Activated naive CD8-positive, alpha-beta T cell treated with anti-CD3 and anti-CD28 coated beads, Interleukin-2, amount 10 ng/mL, durations not matched to agents 7 days and 5 days (primary cell): ENCODE measurements around the gene HDAC4. TPM values are rescaled to one million over a fixed set of nuclear protein-coding genes. Genes with fewer than 3 reads are reported as not detected.

Source experiments
- ATAC-seq: fragments of 150-1000 bp; cut with Tn5 transposase; one replicate; pipeline ENCODE4 v1.10.0; 2021; ENCODE audit warnings: low read depth, moderate library complexity
- POLR2A ChIA-PET: fragments of 350-600 bp; sonication (Branson Sonifier 250); formaldehyde crosslinking; loops from one replicate; lab custom pipeline; 2021; ENCODE audit warnings: antibody characterized with exemption; lab: Charles Lee
- DNase-seq: peaks from one replicate; pipeline ENCODE4 v3.0.0; 2021
- H3K27ac Mint-ChIP-seq: one replicate; pipeline ENCODE4 v1.8.0; 2022; ENCODE audit warnings: mild to moderate bottlenecking, mixed read lengths
- H3K27me3 Mint-ChIP-seq: one replicate; pipeline ENCODE4 v1.8.0; 2022; ENCODE audit warnings: mild to moderate bottlenecking, moderate library complexity, mixed read lengths
- H3K36me3 Mint-ChIP-seq: one replicate; pipeline ENCODE4 v1.8.0; 2021; ENCODE audit warnings: mild to moderate bottlenecking, mixed read lengths
- H3K4me1 Mint-ChIP-seq: one replicate; pipeline ENCODE4 v1.8.0; 2021; ENCODE audit warnings: mixed read lengths
- H3K4me3 Mint-ChIP-seq: one replicate; pipeline ENCODE4 v1.8.0; 2022; ENCODE audit warnings: mild to moderate bottlenecking, moderate library complexity, mixed read lengths
- H3K9me3 Mint-ChIP-seq: one replicate; pipeline ENCODE4 v1.8.0; 2021; ENCODE audit warnings: mixed read lengths
- total RNA-seq, 2 experiments: library from RNA; stranded (reverse); gene quantifications; one replicate each; pipeline ENCODE4 v1.2.3, GENCODE V29; 2021

HDAC4 gene
- total RNA-seq, 2 experiments from 2014 or later: 54.0 to 57.4 TPM

- Mint-ChIP-seq H3K9me3 (no peaks in the 10 kb centered on the region), H3K36me3 (peaks cover 19% of the 10 kb centered on the region), H3K4me1 (peaks cover 7% of the 10 kb centered on the region), H3K4me3 (no peak overlapping the region), H3K27me3 (no peaks in the 10 kb centered on the region), H3K27ac (no peak overlapping the region)
- ATAC-seq: no peak
- POLR2A ChIA-PET: no interaction called here
- DNase-seq: no peak
These were observed 276.5 kb downstream of the HDAC4 start for GRCh38 chr2:239124152-239124899.

DNA sequence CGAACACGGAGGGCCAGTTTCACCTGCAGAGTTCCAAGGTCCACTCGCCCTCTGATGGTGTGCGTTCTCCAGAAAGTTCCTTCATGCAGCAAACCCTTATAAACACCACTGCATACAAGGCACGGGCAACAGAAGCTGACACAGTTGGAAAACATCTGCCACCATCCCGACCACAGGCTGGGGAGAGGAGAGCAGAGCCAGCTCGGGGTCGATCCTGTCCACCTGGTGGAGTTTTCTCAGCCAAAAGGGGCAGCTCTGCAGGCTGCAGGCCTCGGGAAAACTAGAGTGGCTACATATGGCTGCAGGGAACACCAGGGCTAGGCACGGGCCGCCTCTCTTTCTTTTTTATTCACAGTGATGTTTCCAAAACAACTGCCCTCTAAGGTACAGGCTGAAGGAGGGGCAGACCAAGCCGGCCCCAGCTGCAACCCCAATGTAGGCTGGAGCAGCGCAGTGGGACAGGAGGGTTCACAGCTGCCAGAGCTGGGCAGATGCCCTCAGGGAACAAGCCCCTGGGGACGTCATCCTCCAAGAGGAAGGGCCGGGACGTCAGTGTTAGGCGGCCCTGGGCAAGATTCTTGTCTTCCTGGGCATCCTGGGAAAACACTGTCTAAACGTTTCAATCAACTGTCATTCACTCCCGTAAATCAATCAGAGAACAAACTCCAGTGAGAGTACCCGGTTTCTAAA, 278.3 kb downstream of the HDAC4 start:
- no peak overlapping the region for H3K27ac Mint-ChIP-seq
- POLR2A ChIA-PET: no interaction called here

GRCh38 chr2:239121600-239122012, 279.2 kb downstream of the HDAC4 start:
- POLR2A ChIA-PET: no interaction called here
- H3K4me1 Mint-ChIP-seq: peaks cover 19% of the 10 kb centered on the region
- H3K27ac Mint-ChIP-seq: no peak overlapping the region
- DNase-seq (no peak), ATAC-seq (no peak)
- H3K27me3 Mint-ChIP-seq: no peaks in the 10 kb centered on the region
- H3K9me3 Mint-ChIP-seq: no peaks in the 10 kb centered on the region
- peaks cover 22% of the 10 kb centered on the region for H3K36me3 Mint-ChIP-seq
- H3K4me3 Mint-ChIP-seq: no peak overlapping the region

More for the DNA sequence above, 278.3 kb downstream of the HDAC4 start:
- Mint-ChIP-seq H3K27me3 (no peaks in the 10 kb centered on the region), H3K9me3 (no peaks in the 10 kb centered on the region), H3K4me3 (no peak overlapping the region), H3K36me3 (peaks cover 19% of the 10 kb centered on the region), H3K4me1 (peaks cover 16% of the 10 kb centered on the region)
- ATAC-seq (no peak), DNase-seq (no peak)

DNA sequence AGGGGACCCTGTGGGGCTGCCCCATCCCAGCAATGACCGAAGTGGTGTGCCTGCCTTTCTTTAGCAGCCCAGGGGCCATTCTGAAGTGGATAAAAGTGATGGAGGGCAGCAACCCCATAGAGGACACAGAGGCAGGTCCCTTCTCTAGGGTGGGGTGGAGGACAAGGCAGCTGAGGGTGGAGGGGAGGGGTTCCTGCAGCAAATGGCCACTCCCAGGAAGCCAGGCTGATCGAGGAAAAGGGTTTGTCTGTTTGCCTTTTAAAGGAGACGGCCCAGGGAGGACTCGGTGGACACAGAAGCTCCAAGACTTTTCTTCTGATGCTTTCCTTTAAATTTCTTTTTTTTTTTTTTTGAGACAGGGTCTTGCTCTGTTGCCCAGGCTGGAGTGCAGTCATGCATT, 280.2 kb downstream of the HDAC4 start:
- H3K4me3 Mint-ChIP-seq: no peak overlapping the region
- ATAC-seq (no peak), DNase-seq (no peak)
- no peaks in the 10 kb centered on the region for H3K9me3 Mint-ChIP-seq
- H3K36me3 Mint-ChIP-seq: peaks cover 18% of the 10 kb centered on the region
- H3K4me1 Mint-ChIP-seq: peaks cover 21% of the 10 kb centered on the region
- POLR2A ChIA-PET: no interaction called here
- no peak overlapping the region for H3K27ac Mint-ChIP-seq
- H3K27me3 Mint-ChIP-seq: no peaks in the 10 kb centered on the region

GRCh38 chr2:239119346-239120126, 281.3 kb downstream of the HDAC4 start:
- POLR2A ChIA-PET: interaction anchor here (0.6 kb wide), 1 partner anchor 176 kb away, joined by 5 read pairs; no protein-coding TSS in a partner anchor
- Mint-ChIP-seq H3K36me3 (peaks cover 7% of the 10 kb centered on the region), H3K27me3 (no peaks in the 10 kb centered on the region), H3K4me3 (peak overlapping the region; percentile 5), H3K4me1 (peaks cover 21% of the 10 kb centered on the region), H3K9me3 (no peaks in the 10 kb centered on the region), H3K27ac (peak overlapping the region; percentile 49)
- no peak for ATAC-seq
- DNase-seq: no peak

DNA sequence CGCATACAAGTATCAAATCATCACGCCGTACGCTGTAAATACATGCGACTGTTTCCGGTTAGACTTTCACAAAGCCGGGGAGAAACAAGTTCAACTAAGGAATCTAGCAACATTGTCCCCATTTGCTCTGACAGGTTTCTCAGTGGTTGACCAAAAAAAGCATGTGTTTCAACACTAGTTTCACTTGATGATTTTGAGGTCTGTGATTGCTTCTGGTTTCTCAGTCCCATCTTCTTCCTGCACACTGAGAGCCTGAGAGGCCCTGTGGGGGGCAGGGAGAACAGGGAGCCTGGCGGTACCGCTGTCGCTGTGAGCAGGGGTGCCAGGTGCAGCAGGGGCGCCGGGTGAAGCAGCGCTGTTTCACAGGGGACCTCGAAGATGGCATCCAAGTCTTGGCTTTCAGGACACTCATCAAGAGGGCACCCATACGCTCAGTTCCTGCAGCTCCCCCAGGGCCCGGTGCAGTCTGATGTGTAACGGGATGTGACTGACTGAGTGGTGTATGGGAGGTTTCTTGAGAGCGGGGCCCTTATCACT, 282.1 kb downstream of the HDAC4 start:
- peaks cover 4% of the 10 kb centered on the region for H3K36me3 Mint-ChIP-seq
- DNase-seq: peak; percentile 38
- POLR2A ChIA-PET: interaction anchor here (0.6 kb wide), 1 partner anchor 177 kb away, joined by 5 read pairs; no protein-coding TSS in a partner anchor
- peaks cover 21% of the 10 kb centered on the region for H3K4me1 Mint-ChIP-seq
- peak overlapping the region; percentile 5 for H3K4me3 Mint-ChIP-seq
- peak; percentile 73 for ATAC-seq
- H3K27ac Mint-ChIP-seq: peak overlapping the region; percentile 49
- H3K9me3 Mint-ChIP-seq: no peaks in the 10 kb centered on the region
- no peaks in the 10 kb centered on the region for H3K27me3 Mint-ChIP-seq

DNA sequence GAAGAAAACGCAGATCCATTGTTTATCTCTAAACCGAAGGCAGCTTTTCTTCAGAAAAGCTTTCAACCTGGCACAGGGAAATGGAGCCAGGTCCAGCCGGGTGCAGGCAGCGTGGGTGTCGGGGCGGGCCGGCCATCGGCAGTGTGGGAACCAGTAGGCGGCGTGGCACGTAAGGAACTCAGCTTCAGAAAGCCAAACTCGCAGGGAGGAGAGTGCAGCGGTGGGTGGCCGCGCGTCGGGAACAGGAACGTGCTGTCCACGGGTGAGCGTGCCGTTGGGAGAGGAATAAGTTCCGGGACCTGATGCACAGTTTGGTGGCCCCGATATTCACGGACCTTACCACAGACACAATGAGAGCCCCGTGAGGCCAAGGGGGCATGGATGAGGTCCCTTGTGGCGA, 282.6 kb downstream of the HDAC4 start:
- DNase-seq (no peak), ATAC-seq (no peak)
- H3K36me3 Mint-ChIP-seq: peaks cover 4% of the 10 kb centered on the region
- H3K27me3 Mint-ChIP-seq: no peaks in the 10 kb centered on the region
- H3K4me3 Mint-ChIP-seq: peak overlapping the region; percentile 5
- H3K27ac Mint-ChIP-seq: no peak overlapping the region
- H3K9me3 Mint-ChIP-seq: no peaks in the 10 kb centered on the region
- peaks cover 21% of the 10 kb centered on the region for H3K4me1 Mint-ChIP-seq
- POLR2A ChIA-PET: no interaction called here

- Mint-ChIP-seq H3K36me3 (peaks cover 4% of the 10 kb centered on the region), H3K27ac (no peak overlapping the region), H3K4me1 (peaks cover 21% of the 10 kb centered on the region), H3K27me3 (no peaks in the 10 kb centered on the region), H3K4me3 (no peak overlapping the region), H3K9me3 (no peaks in the 10 kb centered on the region)
- ATAC-seq: no peak
- POLR2A ChIA-PET: no interaction called here
- no peak for DNase-seq
These were observed 283.0 kb downstream of the HDAC4 start for GRCh38 chr2:239117831-239118230.

- POLR2A ChIA-PET: no interaction called here
- DNase-seq: no peak
- Mint-ChIP-seq H3K27me3 (no peaks in the 10 kb centered on the region), H3K27ac (peak overlapping the region; percentile 24), H3K4me1 (peaks cover 21% of the 10 kb centered on the region), H3K9me3 (no peaks in the 10 kb centered on the region), H3K36me3 (peaks cover 4% of the 10 kb centered on the region), H3K4me3 (no peak overlapping the region)
- no peak for ATAC-seq
These were observed 284.2 kb downstream of the HDAC4 start for GRCh38 chr2:239116456-239117246.

- Mint-ChIP-seq H3K27me3 (no peaks in the 10 kb centered on the region), H3K4me3 (no peak overlapping the region), H3K9me3 (no peaks in the 10 kb centered on the region), H3K27ac (no peak overlapping the region), H3K36me3 (peaks cover 4% of the 10 kb centered on the region), H3K4me1 (peaks cover 19% of the 10 kb centered on the region)
- ATAC-seq: no peak
- no peak for DNase-seq
- POLR2A ChIA-PET: no interaction called here
These were observed 285.2 kb downstream of the HDAC4 start for GRCh38 chr2:239115616-239116015.

DNA sequence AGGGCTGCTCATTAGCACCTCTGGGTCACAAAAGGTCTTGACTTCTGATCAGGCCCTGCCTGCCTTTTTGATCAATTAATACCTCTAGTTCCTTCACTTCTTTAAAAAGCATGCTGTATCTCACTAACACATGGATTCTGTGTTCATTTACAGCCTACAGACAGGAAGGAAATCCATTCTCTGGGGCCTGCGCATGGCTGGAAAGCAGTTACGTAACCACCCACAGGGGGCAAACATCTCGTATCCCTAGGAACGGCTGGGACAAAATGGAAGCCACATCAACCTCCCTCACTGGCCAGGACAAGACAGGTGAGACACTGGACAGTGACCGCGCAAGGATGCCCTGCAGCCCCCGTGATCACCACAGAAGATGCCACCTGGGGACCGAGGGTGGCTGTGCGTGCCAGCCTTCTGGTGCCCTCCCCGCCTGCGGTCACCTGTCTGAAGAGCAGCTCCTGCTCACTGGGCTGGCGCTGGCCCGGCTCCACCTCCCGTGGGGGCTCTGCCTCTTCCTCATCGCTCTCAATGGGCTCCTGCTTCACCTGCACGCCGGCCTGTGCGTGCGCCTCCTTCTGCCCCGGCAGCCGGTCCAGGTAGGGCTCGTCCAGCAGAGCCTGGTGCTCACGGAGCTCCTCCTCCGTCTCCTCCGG, 286.1 kb downstream of the HDAC4 start:
- Mint-ChIP-seq H3K27ac (no peak overlapping the region), H3K27me3 (no peaks in the 10 kb centered on the region), H3K4me3 (no peak overlapping the region), H3K4me1 (peaks cover 14% of the 10 kb centered on the region), H3K36me3 (peaks cover 4% of the 10 kb centered on the region), H3K9me3 (no peaks in the 10 kb centered on the region)
- no peak for DNase-seq
- no peak for ATAC-seq
- POLR2A ChIA-PET: no interaction called here

- POLR2A ChIA-PET: no interaction called here
- Mint-ChIP-seq H3K27ac (no peak overlapping the region), H3K27me3 (no peaks in the 10 kb centered on the region), H3K4me1 (peaks cover 13% of the 10 kb centered on the region), H3K9me3 (no peaks in the 10 kb centered on the region), H3K4me3 (no peak overlapping the region), H3K36me3 (peaks cover 4% of the 10 kb centered on the region)
- DNase-seq: no peak
- no peak for ATAC-seq
These were observed 286.7 kb downstream of the HDAC4 start for GRCh38 chr2:239114119-239114581.
